Measurements from ENCODE around the gene XPNPEP1.
A peak's percentile ranks its signal among the peaks of the same experiment; 100 is the strongest.

XPNPEP1 gene

DNA sequence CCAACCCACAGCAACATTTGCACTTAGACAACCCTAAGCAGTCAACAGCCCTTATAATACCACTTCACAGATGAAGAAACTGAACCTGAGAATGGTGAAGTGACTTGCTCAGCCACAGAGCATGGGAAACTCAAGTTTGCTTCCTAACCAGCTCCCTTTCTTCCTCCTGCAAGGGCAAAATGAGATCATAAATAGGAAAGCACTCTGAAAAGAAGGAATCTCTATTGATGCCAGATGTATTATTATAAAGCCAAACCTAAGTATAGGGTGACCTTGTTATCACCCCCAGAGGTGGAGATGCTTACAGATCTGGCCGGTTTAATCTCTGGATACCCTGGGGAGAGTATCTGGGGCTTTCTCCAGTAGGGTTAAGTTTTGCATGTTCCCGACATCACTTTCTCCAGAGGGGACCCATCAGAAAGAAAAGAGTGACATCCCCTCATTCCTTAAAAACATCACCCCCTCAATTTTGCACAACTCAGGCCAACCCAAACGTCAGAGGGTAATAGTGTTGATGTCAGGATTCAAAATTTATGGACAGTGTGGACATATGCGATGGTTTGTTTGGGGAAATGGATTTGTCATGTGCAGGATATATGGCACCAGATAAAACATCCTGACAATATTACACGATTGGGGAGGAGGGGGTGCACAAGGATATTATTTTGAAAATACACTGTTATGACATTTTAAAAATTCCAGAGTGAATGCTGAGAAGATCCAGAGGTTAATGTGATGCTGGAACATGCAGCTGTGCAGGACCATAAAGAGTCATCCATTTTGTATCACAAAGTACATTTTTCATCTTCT is 24.0 kb upstream of the XPNPEP1 start:
- DNase-seq, result no peak

DNA sequence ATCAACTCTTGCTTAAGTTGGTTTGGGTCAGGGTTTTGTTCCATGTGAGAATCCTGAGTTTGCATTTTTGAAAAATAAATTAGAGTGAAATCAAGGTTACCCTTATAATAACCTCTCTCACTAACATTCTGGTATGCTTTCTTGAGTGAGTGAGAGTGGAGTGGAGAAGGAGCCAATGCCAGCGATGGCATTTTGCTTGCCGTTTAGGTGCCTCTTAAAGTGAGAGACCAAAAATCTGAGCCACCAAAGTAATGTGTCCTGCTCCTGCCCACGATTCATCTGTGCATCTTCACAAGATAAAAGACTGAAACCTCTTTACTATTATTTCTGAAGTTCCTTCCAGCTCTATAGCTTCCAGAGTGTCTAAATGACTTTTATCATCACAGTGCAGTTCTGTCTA is 23.4 kb upstream of the XPNPEP1 start:
- no peak for DNase-seq

DNA sequence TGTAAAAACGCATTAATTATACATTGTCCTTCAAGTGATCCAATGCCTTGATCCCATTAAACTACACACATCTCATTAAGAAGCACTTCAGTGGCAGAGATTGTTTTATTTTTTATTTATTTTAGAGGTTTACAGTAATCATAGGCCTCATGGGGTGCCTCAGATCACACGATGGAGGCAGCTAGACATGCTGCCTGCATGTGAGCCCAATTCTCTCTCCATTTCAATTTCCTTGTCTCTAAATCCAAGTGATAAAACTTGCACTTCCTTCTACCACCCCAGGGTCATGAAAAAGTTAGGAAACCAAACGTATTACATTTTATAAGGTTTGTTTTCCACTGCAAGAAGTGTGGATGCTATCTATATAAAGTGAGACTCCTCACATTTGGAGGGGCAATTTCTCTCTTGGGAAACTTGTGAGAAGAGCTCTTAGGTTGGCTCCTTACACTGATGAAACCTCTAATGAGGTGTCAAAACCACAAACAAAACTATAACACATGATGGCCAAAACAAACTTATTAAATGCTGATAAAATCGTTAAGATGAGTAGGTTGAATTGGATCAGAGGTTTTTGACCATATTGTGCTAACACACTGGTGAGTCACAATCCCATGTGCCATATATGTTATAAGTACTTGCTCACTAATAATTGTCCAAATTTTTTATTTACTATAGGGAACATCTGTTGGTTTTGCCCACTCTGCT is 22.3 kb upstream of the XPNPEP1 start:
- no peak for DNase-seq

DNA sequence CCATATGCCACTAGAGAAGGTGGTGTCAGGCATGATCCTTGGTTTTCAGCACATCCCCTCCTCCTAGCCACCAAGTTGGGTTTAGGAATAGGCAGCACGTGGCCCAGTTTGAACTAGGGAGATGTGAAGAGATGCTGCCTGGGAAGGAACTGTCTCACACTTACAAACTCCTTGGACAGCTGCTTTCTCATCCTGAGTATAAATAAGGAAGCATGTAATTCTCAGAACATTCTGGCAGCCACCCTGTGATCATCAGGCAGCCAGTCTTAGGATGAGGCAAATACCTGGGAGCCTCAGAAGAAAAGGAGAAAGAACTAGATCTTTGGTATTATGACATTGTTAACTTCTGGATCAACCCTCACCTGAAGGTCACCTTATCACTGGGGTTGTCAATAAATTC is 21.3 kb upstream of the XPNPEP1 start:
- no peak for DNase-seq

DNA sequence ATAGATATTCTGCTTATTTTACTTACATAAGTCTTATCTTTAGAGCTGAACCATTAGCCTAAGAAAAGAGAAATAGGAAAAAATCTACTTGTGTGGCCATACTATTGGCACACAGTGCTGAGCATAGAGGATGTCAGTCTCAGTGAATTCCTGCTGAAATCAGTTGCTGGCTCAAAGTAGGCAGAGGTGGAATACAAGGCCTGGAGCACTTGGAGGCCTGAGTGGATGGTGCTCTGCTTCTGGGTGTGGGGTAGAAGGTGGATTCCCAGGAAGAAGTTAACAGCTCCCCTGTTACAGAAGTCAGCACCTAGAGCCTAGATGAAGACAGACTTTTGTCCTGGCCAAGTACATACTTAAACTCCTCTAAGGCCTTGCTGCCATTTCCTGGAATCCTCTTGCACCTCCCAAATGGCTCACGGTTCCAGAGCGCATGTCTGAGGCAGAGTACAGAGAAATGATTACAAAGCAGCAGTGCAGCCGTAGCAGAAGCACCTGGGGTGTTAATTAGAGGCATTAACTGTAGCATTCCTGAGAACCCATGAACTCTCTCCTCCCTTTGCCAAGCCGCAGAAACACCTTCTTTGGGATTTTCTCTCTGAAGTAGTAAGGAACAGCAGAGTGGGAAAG is 18.0 kb upstream of the XPNPEP1 start:
- DNase-seq, result no peak

DNA sequence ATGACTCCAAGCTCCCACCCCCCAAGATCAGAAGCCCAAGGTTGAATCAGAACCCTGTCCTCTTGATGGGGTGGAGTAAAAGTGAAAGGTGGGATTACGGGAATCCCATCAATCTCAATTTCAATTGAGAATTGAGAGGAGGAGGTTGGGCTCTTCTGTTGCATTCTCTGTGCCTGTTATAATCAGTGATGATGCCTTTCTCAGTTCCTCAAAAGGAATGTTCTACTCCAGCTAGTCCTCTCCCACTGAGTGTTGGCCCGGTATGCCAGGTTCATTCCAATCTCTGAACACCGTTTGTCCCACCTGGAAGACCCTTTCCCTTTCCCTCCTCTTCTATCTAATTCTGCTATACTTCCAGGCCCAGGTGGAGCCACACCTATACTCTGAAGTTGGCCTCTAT is 17.2 kb upstream of the XPNPEP1 start:
- no peak for DNase-seq

DNA sequence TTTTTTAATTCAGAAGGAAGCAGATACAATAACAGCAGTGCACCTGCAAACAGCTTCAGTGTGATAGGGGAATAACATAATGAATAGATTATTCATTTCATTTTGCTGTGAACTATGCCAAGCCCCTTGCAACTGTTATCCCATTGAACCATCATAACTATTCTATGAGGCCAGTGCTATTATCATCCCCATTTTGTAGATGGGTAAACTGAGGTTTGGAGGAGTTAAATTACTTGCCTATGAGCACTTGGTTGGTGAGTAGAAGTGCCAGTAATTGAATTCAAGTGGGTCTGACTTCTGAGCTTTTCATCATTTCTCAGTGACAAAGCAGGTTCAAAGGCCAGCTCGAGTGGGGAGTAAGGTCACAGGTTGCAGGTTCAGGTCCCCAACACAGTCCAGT is 16.8 kb upstream of the XPNPEP1 start:
- no peak for DNase-seq

DNA sequence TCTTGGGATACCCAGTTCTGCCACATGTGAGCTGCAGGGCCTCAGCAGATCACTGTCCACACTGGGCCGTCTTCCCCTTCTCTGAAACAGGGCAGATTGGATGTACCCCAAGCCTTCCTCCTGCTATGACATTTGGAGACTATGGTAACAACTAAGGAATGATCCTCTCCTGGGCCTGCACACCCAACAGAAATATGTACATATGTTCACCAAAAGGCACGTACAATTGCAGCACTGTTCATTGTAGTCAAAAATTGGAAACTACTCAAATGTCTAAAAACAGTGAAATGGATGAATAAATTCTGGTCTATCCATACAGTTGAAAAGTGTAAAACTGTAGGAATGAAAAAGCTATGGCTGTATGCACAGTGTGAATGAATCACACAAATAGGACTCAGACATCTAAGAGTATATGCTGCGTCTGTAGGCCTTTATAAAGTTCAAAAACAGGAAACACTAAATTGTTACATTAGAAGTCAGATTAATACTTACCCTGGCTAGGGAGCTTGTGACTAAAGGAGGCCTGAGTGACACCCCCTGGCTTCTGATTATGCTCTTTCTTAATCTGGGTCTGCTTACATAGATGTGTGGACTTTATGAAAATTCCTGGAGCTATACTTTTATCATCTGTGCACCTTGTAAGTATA is 16.1 kb upstream of the XPNPEP1 start:
- no peak for DNase-seq

DNA sequence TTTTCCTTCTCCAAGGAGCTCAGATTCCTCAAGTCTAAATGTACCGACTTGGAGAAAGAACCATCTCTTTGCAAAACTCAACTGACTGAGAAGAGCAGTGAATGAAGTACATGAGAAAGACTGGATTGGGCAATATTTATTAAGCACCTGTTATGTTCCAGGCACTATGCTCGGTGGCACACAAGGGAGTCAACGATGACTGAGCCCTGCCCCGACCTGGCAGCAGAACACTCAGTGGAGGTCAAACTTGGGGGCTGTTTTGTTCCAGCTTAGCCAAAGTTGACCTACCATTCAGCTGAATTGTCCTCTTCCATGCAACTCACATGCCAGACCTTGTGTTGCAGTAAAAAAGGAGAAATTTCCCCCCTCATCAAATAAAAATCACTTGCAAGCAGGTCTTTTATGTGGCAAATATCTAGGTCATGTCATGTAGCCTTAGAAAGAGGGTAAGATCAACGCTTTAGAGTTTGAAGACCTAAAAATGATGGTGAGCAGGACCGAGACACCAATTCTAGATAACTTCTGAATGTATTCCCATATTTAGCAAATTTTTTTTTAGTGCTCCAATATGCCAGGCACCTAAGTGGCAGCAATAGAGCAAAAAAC is 14.3 kb upstream of the XPNPEP1 start:
- DNase-seq, result no peak

DNA sequence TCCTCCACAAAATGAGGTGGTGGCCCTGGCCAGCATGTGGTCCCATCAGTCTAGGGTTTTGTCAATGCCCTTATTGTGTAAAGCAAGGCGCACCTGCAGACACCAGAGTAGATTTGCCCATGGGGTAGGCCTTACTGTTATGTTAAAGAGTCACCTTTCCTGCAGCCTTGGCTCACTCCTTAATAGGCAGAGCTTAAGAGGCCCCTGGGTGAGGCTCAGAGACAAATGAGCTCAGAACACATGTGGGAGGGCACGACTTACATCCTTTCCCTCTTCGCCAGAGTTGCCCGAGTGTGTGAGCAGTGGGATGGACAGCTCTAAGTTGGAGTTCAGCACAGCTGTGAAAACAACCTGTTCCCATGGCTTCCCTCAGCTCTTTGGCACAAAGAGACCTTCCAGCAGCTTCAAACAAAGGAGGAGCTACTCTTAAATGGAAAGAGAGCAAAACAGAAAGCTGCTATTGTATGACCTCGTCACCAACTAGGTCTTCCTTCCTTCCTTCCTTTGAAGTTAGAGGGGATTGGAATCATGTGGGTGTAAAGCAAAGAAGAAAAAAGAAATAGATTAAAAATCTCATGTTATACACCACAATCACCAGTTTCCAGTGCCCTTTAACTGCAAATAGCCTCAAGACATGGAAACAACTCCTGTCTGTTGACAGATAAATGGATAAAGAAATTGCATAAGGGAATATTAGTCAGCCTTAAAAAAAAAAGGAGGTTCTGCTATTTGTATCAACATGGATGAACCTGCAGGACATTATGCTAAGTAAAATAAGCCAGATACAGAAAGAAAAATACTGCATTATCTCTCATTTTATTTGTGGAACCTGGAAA is 11.9 kb upstream of the XPNPEP1 start:
- DNase-seq, result peak; percentile 42

DNA sequence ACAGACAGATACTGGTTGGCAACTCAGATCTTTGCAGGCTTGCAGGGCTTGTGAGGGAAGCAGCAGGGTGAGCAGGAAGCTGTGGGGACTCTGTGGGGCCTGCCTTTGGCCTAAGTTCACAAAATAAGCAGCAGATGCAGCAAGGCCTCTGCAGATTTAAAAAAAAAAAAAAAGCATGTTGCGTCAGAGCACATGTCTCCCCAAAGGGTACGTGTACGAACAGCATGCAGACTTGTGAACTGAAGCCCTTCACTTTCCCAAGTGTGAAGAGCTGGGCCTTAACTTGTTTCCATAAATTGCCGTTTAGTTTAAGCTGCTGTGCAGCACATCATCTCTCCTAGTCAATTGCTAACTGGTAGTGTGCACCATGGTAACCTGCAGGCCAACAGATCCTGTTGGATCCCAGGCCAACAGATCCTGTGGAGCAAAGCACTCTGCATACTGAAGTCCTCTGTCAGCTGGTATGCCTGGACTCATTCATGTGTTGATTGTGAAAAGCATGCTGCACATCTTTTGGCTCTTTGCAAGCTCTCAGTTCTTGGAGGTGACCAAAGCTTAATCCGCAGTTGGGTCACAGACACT is 10.8 kb upstream of the XPNPEP1 start:
- no peak for DNase-seq

DNA sequence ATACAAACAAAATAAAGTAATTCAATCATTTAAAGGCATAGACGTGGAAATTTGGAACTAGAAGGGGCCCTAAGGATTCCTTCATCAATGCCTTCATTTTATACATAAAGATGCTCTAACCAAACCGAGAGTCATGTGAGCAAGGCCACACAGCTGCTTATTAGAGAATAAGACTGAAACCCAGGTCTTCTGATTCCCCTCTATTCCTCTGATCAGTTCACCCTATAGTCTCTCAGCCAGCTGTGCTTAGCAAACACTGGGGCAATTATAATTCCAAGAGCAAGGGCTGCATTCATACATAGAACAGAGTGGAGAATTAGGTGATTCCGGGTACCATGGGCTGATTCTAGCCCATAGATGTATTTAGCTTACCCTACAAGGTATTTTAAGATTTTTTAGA is 9.7 kb upstream of the XPNPEP1 start:
- DNase-seq, result no peak

DNA sequence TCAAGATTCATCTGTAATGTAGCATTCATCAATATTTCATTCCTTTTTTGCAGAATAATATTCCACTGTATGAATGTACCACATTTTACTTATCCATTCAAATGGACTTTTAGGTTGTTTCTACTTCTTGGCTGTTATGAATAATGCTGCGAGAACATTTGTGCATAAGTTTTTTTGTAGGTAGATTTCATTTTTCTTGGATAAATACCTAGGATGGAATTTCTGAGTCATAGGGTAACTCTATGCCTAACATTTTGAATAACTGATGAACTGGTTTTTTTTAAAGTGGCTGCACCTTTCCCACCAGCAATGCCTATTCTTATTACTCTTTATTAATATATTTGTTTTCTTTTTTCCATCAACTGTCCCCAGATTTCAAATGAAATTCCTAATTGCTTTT is 9.1 kb upstream of the XPNPEP1 start:
- DNase-seq, result no peak

DNA sequence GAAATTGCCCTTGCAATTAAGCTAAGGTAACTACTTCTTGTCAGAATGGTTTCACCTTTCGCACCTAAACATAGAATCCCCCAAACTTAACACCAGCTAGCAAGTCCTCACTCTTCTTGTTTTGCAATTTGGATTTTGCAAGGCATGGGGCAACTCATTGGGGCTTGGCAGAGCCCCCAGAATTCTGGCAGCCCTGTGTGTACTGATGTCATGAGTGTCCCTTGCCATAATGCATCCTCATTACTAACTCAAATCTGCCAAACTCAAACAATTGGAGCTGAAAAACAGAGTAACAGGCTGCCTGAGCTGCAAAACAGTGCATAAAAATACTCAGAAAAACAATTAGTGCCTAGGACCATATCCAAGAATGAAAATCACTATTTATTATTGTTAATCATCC is 7.9 kb upstream of the XPNPEP1 start:
- no peak for DNase-seq

DNA sequence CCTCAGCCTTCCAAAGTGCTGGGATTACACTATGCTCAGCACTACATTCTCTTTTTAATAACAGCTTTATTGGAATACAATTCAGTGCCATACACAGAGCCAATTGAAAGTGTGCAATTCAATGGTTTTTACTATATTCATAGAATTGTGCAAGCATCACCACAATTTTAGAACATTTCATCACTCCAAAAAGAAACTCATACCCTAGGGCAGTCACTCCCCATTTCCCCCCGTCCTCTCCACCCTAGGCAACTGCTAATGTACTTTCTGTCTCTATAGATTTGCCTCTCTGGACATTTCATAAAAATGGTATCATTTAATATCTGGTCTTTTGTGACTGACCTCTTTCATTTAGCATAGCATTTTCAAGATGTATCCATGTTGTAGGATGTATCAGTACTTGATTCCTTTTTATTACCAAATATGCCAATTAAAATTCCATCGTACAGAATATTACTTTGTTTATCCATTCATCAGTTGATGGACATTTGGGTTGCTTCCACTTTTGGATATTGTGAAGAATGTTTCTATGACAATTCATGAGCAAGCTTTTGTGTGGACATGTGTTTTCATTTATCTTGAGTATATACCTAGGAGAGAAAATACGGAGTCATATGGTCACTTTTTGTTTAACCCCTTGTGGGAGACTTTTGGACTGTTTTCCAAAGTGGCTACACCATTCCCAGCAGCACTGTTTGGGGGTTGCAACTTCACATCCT is 6.3 kb upstream of the XPNPEP1 start:
- DNase-seq, result no peak

DNA sequence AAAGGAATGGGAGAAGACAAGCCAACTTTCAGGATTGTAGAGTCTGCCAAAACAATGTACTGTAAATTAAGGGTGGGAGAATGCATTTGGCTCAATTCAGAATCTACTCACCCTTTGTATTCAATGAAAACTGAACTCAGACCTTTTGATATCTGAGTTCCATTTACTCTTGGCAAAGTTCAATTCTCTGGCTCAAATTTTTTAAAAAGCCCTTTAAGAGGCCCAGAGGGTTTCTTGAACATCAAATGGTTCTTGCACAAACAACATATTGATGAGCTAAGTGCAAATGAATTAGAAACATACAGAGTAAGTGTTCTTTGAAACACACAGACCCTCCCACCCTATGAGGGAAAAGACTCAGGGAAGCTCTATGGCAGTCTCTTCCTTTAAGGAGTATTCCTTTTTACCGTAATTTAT is 5.2 kb upstream of the XPNPEP1 start:
- no peak for DNase-seq

DNA sequence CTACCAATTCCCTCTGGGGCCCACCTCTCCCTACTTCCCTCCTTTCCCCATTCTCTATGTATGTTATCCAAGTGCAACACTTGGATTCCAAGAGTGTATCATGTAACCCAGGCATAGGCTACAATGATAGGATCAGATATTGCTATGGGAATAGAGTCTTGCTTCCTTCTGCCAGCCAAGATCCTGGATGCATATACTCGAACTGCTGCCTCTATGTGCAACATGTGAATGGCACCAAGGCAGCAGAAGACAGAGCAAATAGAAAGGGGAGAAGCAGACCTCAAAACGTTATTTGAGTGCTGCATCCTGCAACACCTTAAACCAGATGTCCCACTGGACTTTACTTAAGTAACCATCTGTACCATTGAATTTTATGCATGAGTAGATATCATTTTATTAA is 3.5 kb upstream of the XPNPEP1 start:
- DNase-seq, result no peak

DNA sequence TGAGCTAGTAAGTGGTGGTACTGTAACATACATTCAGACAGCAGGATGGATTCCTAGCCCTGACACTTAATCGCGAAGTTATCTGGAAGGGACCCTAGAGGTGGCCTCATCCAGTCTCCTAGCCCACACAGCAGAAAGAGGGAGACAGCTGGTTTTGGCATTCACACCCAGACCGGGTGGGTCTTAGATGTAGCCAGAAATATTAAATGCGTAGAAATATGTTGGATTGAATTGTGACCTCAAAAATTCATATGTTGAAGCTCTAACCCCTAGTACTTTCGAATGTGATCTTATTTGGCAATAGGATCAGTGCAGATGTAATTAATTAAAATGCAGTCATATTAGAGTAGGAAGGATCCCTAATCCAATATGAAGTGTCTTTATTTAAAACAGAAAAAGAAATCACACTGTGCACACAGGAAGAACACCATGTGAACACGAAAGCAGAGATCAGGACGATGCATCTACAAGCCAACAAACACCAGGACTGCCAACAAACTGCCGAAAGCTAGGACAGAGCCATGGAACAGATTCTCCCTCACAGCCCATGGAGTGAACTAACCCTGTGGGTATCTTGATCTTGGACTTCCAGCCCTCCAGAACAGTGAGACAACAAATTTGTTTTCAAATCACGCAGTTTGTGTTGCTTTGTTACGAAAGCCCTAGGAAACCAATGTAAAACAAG is 2.9 kb upstream of the XPNPEP1 start:
- DNase-seq, result no peak

DNA sequence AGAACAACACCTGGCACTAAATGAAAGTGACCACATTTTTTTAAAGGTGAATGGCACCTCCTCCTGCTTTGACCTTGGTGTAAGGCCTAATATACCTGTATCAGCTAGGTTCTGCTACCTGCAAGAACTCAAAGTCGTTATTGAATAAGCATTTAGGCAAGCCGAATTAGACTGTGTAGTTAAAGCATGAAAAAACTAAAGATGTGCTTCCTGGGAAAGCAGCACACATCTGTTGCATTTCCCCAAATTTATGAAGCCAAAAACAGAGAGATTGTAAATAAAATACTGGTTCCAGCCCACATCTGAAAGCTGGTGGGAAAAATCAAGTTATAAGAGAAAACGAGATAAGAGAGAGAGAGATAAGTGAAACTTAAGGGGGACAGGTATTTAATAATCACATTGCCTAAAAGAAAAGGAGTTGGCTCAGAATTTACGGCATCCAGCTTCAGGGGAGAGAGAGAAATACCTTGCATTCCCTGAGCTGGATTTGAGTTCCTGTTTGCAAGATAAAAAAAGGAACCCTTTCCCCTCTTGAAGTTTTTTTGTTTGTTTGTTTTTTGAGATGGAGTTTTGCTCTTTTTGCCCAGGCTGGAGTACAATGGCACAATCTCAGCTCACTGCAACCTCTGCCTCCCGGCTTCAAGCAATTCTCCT is 1.8 kb upstream of the XPNPEP1 start:
- no peak for DNase-seq

DNA sequence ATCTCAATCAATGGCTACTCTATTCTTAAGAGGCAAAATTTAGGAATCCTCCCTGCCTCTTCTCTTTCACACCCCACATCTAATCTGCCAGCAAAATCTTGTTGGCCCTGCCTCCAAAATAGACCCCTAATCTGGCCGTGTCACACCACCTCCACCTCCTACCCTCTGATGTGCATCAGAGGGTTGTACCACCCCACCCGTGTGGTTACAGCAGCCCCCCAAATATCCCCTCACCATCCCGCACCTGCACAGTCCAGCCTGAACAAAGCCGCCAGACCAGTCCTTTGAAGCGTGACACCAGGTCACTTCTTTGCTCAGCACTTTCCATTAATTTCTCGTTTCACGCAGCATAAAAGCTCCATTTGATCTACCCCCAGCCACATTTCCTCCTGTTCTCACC is 776 bp upstream of the XPNPEP1 start:
- DNase-seq, result no peak

Data from kidney glomerular epithelial cell (primary cell).